Activated CD4-positive, alpha-beta T cell treated with anti-CD3 and anti-CD28 coated beads, Interleukin-2, Interleukin-4, amounts not matched to agents 100 ng/mL and 50 ng/mL, durations not matched to agents 16 hours and 8 hours (primary cell): ENCODE data around the gene LAMC2.
"Not testable (repeated sequence)": the region's sequence is repeated elsewhere in the genome, so short reads cannot be mapped to it uniquely, and the experiment has no call there.

Source experiments
- DNase-seq: peaks from one replicate; pipeline ENCODE4 v3.0.0-alpha.2; 2020; ENCODE audit warnings: low spot score

LAMC2 gene

GRCh38 chr1:183263886-183264602 lies 78.0 kb downstream of the LAMC2 start:
- no peak for DNase-seq

- DNase-seq, result no peak
These were observed 81.8 kb downstream of the LAMC2 start for GRCh38 chr1:183267646-183268431.

GRCh38 chr1:183270541-183271141 lies 84.6 kb downstream of the LAMC2 start:
- DNase-seq, result no peak

GRCh38 chr1:183272390-183272848 lies 86.4 kb downstream of the LAMC2 start:
- DNase-seq, result no peak

GRCh38 chr1:183273300-183273699 lies 87.2 kb downstream of the LAMC2 start:
- no peak for DNase-seq

GRCh38 chr1:183273984-183274383 lies 87.9 kb downstream of the LAMC2 start:
- DNase-seq, result not testable (repeated sequence)

GRCh38 chr1:183274836-183275235 lies 88.8 kb downstream of the LAMC2 start:
- no peak for DNase-seq

GRCh38 chr1:183275322-183275721 lies 89.3 kb downstream of the LAMC2 start:
- no peak for DNase-seq

- DNase-seq, result no peak
These were observed 90.5 kb downstream of the LAMC2 start for GRCh38 chr1:183276386-183277080.

GRCh38 chr1:183277821-183278738 lies 92.0 kb downstream of the LAMC2 start:
- no peak for DNase-seq

- DNase-seq, result no peak
These were observed 92.9 kb downstream of the LAMC2 start for GRCh38 chr1:183278739-183279591.

- DNase-seq, result no peak
These were observed 93.8 kb downstream of the LAMC2 start for GRCh38 chr1:183279835-183280234.

GRCh38 chr1:183281039-183281438 lies 95.0 kb downstream of the LAMC2 start:
- DNase-seq, result no peak

GRCh38 chr1:183281553-183282091 lies 95.6 kb downstream of the LAMC2 start:
- peak; percentile 67 for DNase-seq

- no peak for DNase-seq
These were observed 96.2 kb downstream of the LAMC2 start for GRCh38 chr1:183282101-183282855.

GRCh38 chr1:183283286-183283685 lies 97.2 kb downstream of the LAMC2 start:
- DNase-seq, result no peak

- no peak for DNase-seq
These were observed 98.0 kb downstream of the LAMC2 start for GRCh38 chr1:183284086-183284485.

GRCh38 chr1:183285256-183285655 lies 99.2 kb downstream of the LAMC2 start:
- DNase-seq, result no peak

- no peak for DNase-seq
These were observed 99.7 kb downstream of the LAMC2 start for GRCh38 chr1:183285746-183286145.
